Endothelial cell of umbilical vein (primary cell): ENCODE data around the gene JPT2. TPM values are rescaled to one million over a fixed set of nuclear protein-coding genes. Genes with fewer than 3 reads are reported as not detected.

Experiments used
- BruUV-seq: library from RNA; stranded (reverse); fragments of 400-500 nt; replicated peaks from 2 replicates; lab custom pipeline; 2021; lab: Mats Ljungman, UMichigan
- CTCF ChIA-PET: fragments of 300-600, 350-600 bp; sonication (Branson Sonifier 250); formaldehyde crosslinking; loops from one replicate; lab custom pipeline; 2021; ENCODE audit warnings: antibody characterized with exemption, inconsistent platforms; lab: Charles Lee
- POLR2A ChIA-PET: fragments of 300-600, 350-600 bp; sonication (Branson Sonifier 250); formaldehyde crosslinking; loops from one replicate; lab custom pipeline; 2021; ENCODE audit warnings: antibody characterized with exemption, inconsistent platforms; lab: Charles Lee
- DNase-seq: peaks from one replicate; pipeline ENCODE4 v3.0.0-alpha.2; 2011; ENCODE audit warnings: low read depth, low spot score
- FAIRE-seq: peaks from 2 replicates; lab custom pipeline; 2011; peaks lifted over from hg19 to GRCh38; lab: Jason Lieb, UNC
- H2AFZ ChIP-seq: 2 replicates; pipeline ENCODE4 v1.6.0; 2012; ENCODE audit warnings: low read depth, low read length, control low read depth, inconsistent platforms
- H3K27ac ChIP-seq: 2 replicates; pipeline ENCODE4 v1.5.1; 2011; ENCODE audit warnings: low read depth, mild to moderate bottlenecking, control low read depth, low read length, moderate library complexity; ENCODE audit not compliant: insufficient read depth
- H3K27me3 ChIP-seq, 2 experiments: 2 replicates each; pipeline versions ENCODE4 v1.6.0 to v1.6.1; 2011; ENCODE audit warnings: low read length in 2 of 2, mixed read lengths in 1 of 2; ENCODE audit not compliant: control insufficient read depth in 2 of 2, insufficient read depth in 2 of 2
- H3K36me3 ChIP-seq, 2 experiments: 2 replicates in 1 of 2; 3 replicates in 1 of 2; pipeline ENCODE4 v1.5.1; 2011; ENCODE audit warnings: low read length in 2 of 2, mild to moderate bottlenecking in 1 of 2, moderate library complexity in 1 of 2; ENCODE audit not compliant: control insufficient read depth in 2 of 2, insufficient read depth in 2 of 2; ENCODE audit errors: extremely low read depth in 1 of 2
- H3K4me1 ChIP-seq: 3 replicates; pipeline ENCODE4 v1.5.1; 2011; ENCODE audit warnings: mild to moderate bottlenecking, low read length; ENCODE audit not compliant: control insufficient read depth, insufficient read depth; ENCODE audit errors: extremely low read depth
- H3K4me2 ChIP-seq: 2 replicates; pipeline ENCODE4 v1.6.1; 2011; ENCODE audit warnings: low read length, control low read depth, mixed read lengths; ENCODE audit not compliant: insufficient read depth
- H3K4me3 ChIP-seq, 3 experiments: fragments of 200-600 bp in 1 of 3; sonication (generic), shearing (Covaris generic) in 1 of 3; replicated peaks in 1 of 3; 2 replicates each; pipeline ENCODE4 v1.5.1; 2011 to 2016; ENCODE audit warnings: control low read depth in 3 of 3, low read length in 3 of 3, mild to moderate bottlenecking in 2 of 3, inconsistent platforms in 1 of 3, low read depth in 1 of 3, moderate library complexity in 1 of 3; ENCODE audit not compliant: insufficient read depth in 1 of 3
- H3K79me2 ChIP-seq: 2 replicates; pipeline ENCODE4 v1.6.0; 2012; ENCODE audit warnings: low read length, inconsistent platforms; ENCODE audit not compliant: control insufficient read depth, insufficient read depth
- H3K9ac ChIP-seq: replicated peaks from 2 replicates; pipeline ENCODE3; 2011; ENCODE audit warnings: low read length, control low read depth; ENCODE audit not compliant: insufficient read depth; ENCODE audit errors: extremely low read depth
- H3K9me1 ChIP-seq: replicated peaks from 3 replicates; pipeline ENCODE4 v1.6.0; 2011; ENCODE audit warnings: mild to moderate bottlenecking, low read length; ENCODE audit not compliant: control insufficient read depth, insufficient read depth; ENCODE audit errors: extremely low read depth
- H3K9me3 ChIP-seq: replicated peaks from 2 replicates; pipeline ENCODE4 v1.5.1; 2012; ENCODE audit warnings: low read length, inconsistent platforms; ENCODE audit not compliant: control insufficient read depth, insufficient read depth
- H4K20me1 ChIP-seq: replicated peaks from 2 replicates; pipeline ENCODE3; 2011; ENCODE audit warnings: mild to moderate bottlenecking, low read length; ENCODE audit not compliant: control insufficient read depth, insufficient read depth; ENCODE audit errors: extremely low read depth
- EZH2 ChIP-seq: IDR thresholded peaks from 2 replicates; pipeline ENCODE4 v1.6.1; 2012; ENCODE audit warnings: borderline replicate concordance, low read depth, mild to moderate bottlenecking, moderate library complexity, low read length, inconsistent platforms; ENCODE audit not compliant: severe bottlenecking
- FOS ChIP-seq: IDR thresholded peaks from 2 replicates; pipeline ENCODE4 v1.6.1; 2011; ENCODE audit warnings: mild to moderate bottlenecking, low read length, moderate library complexity, borderline replicate concordance; ENCODE audit not compliant: insufficient read depth
- GATA2 ChIP-seq: IDR thresholded peaks from 2 replicates; pipeline ENCODE4 v1.7.0; 2011; ENCODE audit warnings: low read depth, mild to moderate bottlenecking, moderate library complexity, mixed read lengths, low read length; ENCODE audit not compliant: insufficient read length, insufficient read depth
- JUN ChIP-seq: IDR thresholded peaks from 2 replicates; pipeline ENCODE4 v1.6.1; 2011; ENCODE audit warnings: borderline replicate concordance, low read depth; ENCODE audit not compliant: insufficient read length, insufficient read depth
- MYC ChIP-seq: IDR thresholded peaks from one replicate; pipeline ENCODE4 v1.6.1; 2011; ENCODE audit warnings: mild to moderate bottlenecking, low read depth, low read length
- POLR2A ChIP-seq: IDR thresholded peaks from 2 replicates; pipeline ENCODE4 v1.6.1; 2012; ENCODE audit warnings: low read depth, mild to moderate bottlenecking, control low read depth, low read length
- POLR2AphosphoS5 ChIP-seq: IDR thresholded peaks from 2 replicates; pipeline ENCODE4 v1.6.1; 2012; ENCODE audit warnings: low read depth, mild to moderate bottlenecking, control low read depth, low read length, moderate library complexity; ENCODE audit not compliant: insufficient read depth
- dilution Hi-C: fragments of 300-500 bp; cut with MboI; formaldehyde crosslinking; loops from one replicate; pipeline ENCODE4 v1.15.0; 2019; ENCODE audit warnings: low sequenced_read_pairs; ENCODE audit not compliant: extremely low pct_ligation_motif_present
- intact Hi-C: fragments of 100-400 bp; cut with micrococcal nuclease; formaldehyde crosslinking; loops from one replicate; pipeline ENCODE4 v1.10.0; 2022
- polyA plus RNA-seq, 4 experiments: library from polyadenylated mRNA; depleted of rRNA in 3 of 4; stranded (reverse) in 3 of 4; unstranded in 1 of 4; fragments of >200 nt; gene quantifications; 2 replicates each; pipeline versions ENCODE4 v1.2.1 to v1.2.3, GENCODE V29; 2011 to 2012; ENCODE audit warnings: missing spikeins in 1 of 4
- total RNA-seq: library from RNA; stranded (reverse); gene quantifications from 2 replicates; pipeline ENCODE4 v1.2.3, GENCODE V29; 2021
- TF ChIP-seq, protein P1 (sequence below): IDR thresholded peaks from 2 replicates; pipeline ENCODE4 v1.6.1; 2011; ENCODE audit not compliant: insufficient read depth, insufficient read length
- TF ChIP-seq, protein P2 (sequence below), 2 donors: IDR thresholded peaks; 1 replicate in 1 of 2; 2 replicates in 1 of 2; pipeline ENCODE4 v1.5.1; 2011; ENCODE audit warnings: low read length in 2 of 2, mild to moderate bottlenecking in 2 of 2, moderate library complexity in 2 of 2, control low read depth in 1 of 2, inconsistent platforms in 1 of 2, low read depth in 1 of 2; ENCODE audit not compliant: insufficient read depth in 1 of 2; ENCODE audit errors: extremely low read depth in 1 of 2

JPT2 gene
- total and polyA plus RNA-seq, 2 donors (not counting 3 experiments of a cell fraction or from before 2014, with no cell fraction given), result 35.8 to 93.3 TPM

GRCh38 chr16:1632638-1632970, 45.5 kb upstream of the JPT2 start:
- Histone ChIP-seq H3K27ac (no peak overlapping the region), H3K9me1 (no peaks in the 10 kb centered on the region), H3K4me1 (no peaks in the 10 kb centered on the region), H3K4me2 (no peak overlapping the region), H3K9ac (no peak overlapping the region), H3K36me3 (peaks cover 7 to 50% of the 10 kb centered on the region in 2 experiments), H4K20me1 (no peaks in the 10 kb centered on the region), H3K79me2 (peaks cover 52% of the 10 kb centered on the region), H3K9me3 (no peaks in the 10 kb centered on the region), H2AFZ (no peak overlapping the region), H3K27me3 (no peaks in the 10 kb centered on the region), H3K4me3 (no peak overlapping the region)
- FAIRE-seq (no peak), DNase-seq (no peak)
- POLR2A ChIA-PET, result no interaction called here
- CTCF ChIA-PET, result interaction anchor here (1.4 kb wide), 1 partner anchor 73 kb away, joined by 3 read pairs; the partner anchor contains the start of gene MAPK8IP3
- BruUV-seq, result no TSS peak
- TF ChIP-seq, protein P1, sequence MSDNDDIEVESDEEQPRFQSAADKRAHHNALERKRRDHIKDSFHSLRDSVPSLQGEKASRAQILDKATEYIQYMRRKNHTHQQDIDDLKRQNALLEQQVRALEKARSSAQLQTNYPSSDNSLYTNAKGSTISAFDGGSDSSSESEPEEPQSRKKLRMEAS, result no peak
- TF ChIP-seq EZH2, result no peak
- dilution Hi-C loops (no loop called here), intact Hi-C loops (no loop called here)

- Histone ChIP-seq H4K20me1 (no peaks in the 10 kb centered on the region), H3K4me1 (no peaks in the 10 kb centered on the region), H2AFZ (no peak overlapping the region), H3K9me1 (no peaks in the 10 kb centered on the region), H3K36me3 (peaks cover 12 to 57% of the 10 kb centered on the region in 2 experiments), H3K4me2 (no peak overlapping the region), H3K79me2 (peaks cover 45% of the 10 kb centered on the region), H3K9me3 (no peaks in the 10 kb centered on the region), H3K27me3 (no peaks in the 10 kb centered on the region), H3K9ac (no peak overlapping the region), H3K4me3 (no peak overlapping the region), H3K27ac (no peak overlapping the region)
- CTCF ChIA-PET, result interaction anchor here (1.4 kb wide), 1 partner anchor 73 kb away, joined by 3 read pairs; the partner anchor contains the start of gene MAPK8IP3
- no peak for DNase-seq
- FAIRE-seq, result no peak
- intact Hi-C loops, result no loop called here
- TF ChIP-seq, protein P1, result no peak
- TF ChIP-seq POLR2AphosphoS5, result no peak
- TF ChIP-seq FOS, result no peak
- TF ChIP-seq JUN, result no peak
- TF ChIP-seq EZH2, result no peak
- TF ChIP-seq MYC, result no peak
- TF ChIP-seq, protein P2, sequence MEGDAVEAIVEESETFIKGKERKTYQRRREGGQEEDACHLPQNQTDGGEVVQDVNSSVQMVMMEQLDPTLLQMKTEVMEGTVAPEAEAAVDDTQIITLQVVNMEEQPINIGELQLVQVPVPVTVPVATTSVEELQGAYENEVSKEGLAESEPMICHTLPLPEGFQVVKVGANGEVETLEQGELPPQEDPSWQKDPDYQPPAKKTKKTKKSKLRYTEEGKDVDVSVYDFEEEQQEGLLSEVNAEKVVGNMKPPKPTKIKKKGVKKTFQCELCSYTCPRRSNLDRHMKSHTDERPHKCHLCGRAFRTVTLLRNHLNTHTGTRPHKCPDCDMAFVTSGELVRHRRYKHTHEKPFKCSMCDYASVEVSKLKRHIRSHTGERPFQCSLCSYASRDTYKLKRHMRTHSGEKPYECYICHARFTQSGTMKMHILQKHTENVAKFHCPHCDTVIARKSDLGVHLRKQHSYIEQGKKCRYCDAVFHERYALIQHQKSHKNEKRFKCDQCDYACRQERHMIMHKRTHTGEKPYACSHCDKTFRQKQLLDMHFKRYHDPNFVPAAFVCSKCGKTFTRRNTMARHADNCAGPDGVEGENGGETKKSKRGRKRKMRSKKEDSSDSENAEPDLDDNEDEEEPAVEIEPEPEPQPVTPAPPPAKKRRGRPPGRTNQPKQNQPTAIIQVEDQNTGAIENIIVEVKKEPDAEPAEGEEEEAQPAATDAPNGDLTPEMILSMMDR (IDR thresholded peaks at IDR 0.05; ENCODE audit: extremely low read depth in 1 of 2, insufficient read depth in 1 of 2, low read depth in 1 of 2, low read length in 2 of 2), result no peak
- TF ChIP-seq GATA2, result no peak
- no peak for TF ChIP-seq POLR2A
- dilution Hi-C loops, result no loop called here
- BruUV-seq, result no TSS peak
- POLR2A ChIA-PET, result no interaction called here
These were observed 44.8 kb upstream of the JPT2 start for GRCh38 chr16:1633310-1633709.
